Activated T-cell treated with anti-CD3 and anti-CD28 coated beads, Interleukin-2, amount 50 U/mL, for 4 hours (primary cell): ENCODE data around the gene NDUFB3. TPM values are rescaled to one million over a fixed set of nuclear protein-coding genes. Genes with fewer than 3 reads are reported as not detected.
"Not testable (repeated sequence)": the region's sequence is repeated elsewhere in the genome, so short reads cannot be mapped to it uniquely, and the experiment has no call there.

Experiments used
- ATAC-seq, 2 donors: fragments of 200-7000 bp; cut with Tn5 transposase; one replicate each; pipeline ENCODE4 v1.10.0; 2021
- DNase-seq: peaks from one replicate; pipeline ENCODE4 v3.0.0-alpha.2; 2020
- H3K27me3 Mint-ChIP-seq: one replicate; pipeline ENCODE4 v1.8.0; 2021; ENCODE audit warnings: low read depth, mixed read lengths
- H3K36me3 Mint-ChIP-seq: one replicate; pipeline ENCODE4 v1.8.0; 2022; ENCODE audit warnings: mixed read lengths; ENCODE audit not compliant: insufficient read depth
- H3K4me1 Mint-ChIP-seq: one replicate; pipeline ENCODE4 v1.8.0; 2021; ENCODE audit warnings: low read depth, mixed read lengths
- H3K4me3 Mint-ChIP-seq: one replicate; pipeline ENCODE4 v1.8.0; 2021; ENCODE audit warnings: mild to moderate bottlenecking, moderate library complexity, mixed read lengths
- H3K9me3 Mint-ChIP-seq: one replicate; pipeline ENCODE4 v1.8.0; 2021; ENCODE audit warnings: mixed read lengths
- total RNA-seq, 3 donors: library from RNA; stranded (reverse); gene quantifications; one replicate each; pipeline ENCODE4 v1.2.1, GENCODE V29; 2021

The NDUFB3 gene
- total RNA-seq, 3 donors from 2014 or later: 113 to 124 (median 121) TPM

DNA sequence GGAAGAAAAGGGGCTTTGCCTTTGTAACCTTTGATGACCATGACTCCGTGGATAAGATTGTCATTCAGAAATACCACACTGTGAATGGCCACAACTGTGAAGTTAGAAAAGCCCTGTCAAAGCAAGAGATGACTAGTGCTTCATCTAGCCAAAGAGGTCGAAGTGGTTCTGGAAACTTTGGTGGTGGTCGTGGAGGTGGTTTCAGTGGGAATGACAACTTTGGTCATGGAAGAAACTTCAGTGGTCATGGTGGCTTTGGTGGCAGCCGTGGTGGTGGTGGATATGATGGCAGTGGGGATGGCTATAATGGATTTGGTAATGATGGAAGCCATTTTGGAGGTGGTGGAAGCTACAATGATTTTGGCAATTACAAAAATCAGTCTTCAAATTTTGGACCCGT, 8.3 kb upstream of the NDUFB3 start:
- Mint-ChIP-seq H3K4me1 (peaks cover 55% of the 10 kb centered on the region), H3K36me3 (peaks cover 18% of the 10 kb centered on the region)
- not testable (repeated sequence) for H3K9me3 Mint-ChIP-seq, H3K4me3 Mint-ChIP-seq, H3K27me3 Mint-ChIP-seq, DNase-seq, ATAC-seq

DNA sequence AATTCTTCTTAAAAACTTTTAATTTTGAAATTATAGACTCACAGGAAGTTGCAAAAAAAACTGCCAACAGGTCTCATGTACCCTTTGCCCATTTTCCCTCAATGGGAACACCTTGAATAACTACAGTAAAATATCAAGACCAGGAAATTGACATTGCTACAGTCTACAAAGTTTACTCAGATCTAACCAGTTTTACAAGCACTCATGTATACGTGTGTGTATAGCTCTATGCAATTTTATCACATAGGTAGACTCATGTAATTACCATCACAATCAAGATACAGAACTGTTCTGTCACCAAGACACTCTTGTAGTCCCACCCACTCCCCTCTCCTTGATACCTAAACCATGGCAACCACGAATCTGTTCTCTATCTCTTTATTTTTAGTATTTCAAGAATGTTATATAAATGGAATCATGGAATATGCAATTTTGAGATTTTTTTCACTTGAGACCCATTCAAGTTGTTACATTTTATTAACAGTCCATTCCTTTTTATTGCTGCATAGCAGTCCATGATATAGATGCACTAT, 6.9 kb upstream of the NDUFB3 start:
- Mint-ChIP-seq H3K4me1 (peaks cover 61% of the 10 kb centered on the region), H3K27me3 (no peaks in the 10 kb centered on the region), H3K9me3 (no peaks in the 10 kb centered on the region), H3K36me3 (peaks cover 18% of the 10 kb centered on the region), H3K4me3 (no peak overlapping the region)
- no peak for ATAC-seq
- DNase-seq: no peak

DNA sequence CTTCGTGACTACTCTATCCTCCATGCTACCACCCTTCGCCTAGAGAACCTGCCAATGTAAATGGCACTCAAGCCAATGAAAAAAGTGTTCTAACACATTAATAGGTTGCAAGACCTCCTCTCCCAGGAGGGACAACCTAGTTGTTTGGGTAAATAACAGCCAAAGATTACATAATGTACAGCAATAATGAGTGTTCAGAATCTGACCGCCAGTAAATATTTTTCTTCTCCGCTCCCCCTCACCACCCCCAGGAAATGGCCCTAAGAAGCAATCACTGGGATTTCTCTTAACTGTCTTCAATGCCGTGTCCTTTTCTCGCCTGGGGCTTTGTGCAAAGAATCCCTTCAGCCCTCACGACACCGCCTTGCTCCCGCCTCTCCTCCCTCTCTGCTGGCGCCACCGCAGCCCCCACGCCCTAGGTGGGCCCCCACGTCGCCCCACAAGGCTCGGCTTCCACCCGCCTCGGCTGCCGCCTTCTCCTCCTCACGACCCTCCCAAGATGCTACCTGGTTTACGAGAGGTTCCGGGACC, 788 bp upstream of the NDUFB3 start:
- Mint-ChIP-seq H3K27me3 (no peaks in the 10 kb centered on the region), H3K36me3 (peaks cover 2% of the 10 kb centered on the region), H3K4me3 (peak overlapping the region; percentile 93), H3K4me1 (peaks cover 55% of the 10 kb centered on the region), H3K9me3 (no peaks in the 10 kb centered on the region)
- DNase-seq (no peak), ATAC-seq (peak; percentile 39 to 50)

DNA sequence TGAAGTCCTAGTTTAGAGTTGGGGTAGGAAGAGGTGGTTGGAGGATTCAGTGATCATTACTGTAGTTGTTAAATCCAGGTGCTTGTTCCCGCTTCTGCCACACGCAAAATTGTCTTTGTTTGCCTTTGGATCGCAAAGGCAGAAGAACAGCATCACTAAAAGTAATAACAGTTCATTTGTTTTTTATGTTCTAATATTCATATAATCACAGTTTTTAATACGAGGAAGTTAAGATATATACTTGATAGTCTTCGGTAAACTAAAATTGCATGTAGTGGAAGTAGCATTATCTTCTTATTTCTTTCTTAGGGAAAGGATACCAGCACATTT, 365 bp downstream of the NDUFB3 start:
- DNase-seq (no peak), ATAC-seq (peak in 1 of 2 donors; percentile 1)
- H3K9me3 Mint-ChIP-seq: no peaks in the 10 kb centered on the region
- peaks cover 2% of the 10 kb centered on the region for H3K36me3 Mint-ChIP-seq
- H3K4me3 Mint-ChIP-seq: peak overlapping the region; percentile 93
- no peaks in the 10 kb centered on the region for H3K27me3 Mint-ChIP-seq
- H3K4me1 Mint-ChIP-seq: peaks cover 45% of the 10 kb centered on the region

DNA sequence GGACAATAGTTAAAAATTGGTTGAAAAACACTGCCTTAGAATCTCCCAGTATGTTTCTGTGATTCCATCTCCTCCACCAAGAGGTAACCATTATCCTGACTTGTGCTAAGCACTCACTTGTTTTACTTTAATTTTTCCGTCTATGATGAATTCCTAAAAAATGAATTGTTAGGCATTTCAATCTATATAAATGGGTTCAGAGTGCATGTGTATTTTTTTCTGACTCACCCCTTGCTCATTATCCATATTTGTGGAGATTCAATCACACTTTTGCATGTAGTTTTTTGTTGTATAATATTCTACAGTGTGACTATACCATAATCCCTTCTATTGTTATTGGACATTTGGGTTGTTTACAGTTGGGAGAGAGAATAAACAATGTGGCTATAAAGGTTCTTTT, 1.3 kb downstream of the NDUFB3 start:
- peaks cover 2% of the 10 kb centered on the region for H3K36me3 Mint-ChIP-seq
- H3K4me1 Mint-ChIP-seq: peaks cover 41% of the 10 kb centered on the region
- no peaks in the 10 kb centered on the region for H3K9me3 Mint-ChIP-seq
- H3K27me3 Mint-ChIP-seq: no peaks in the 10 kb centered on the region
- peak overlapping the region; percentile 93 for H3K4me3 Mint-ChIP-seq
- DNase-seq: no peak
- ATAC-seq: no peak

DNA sequence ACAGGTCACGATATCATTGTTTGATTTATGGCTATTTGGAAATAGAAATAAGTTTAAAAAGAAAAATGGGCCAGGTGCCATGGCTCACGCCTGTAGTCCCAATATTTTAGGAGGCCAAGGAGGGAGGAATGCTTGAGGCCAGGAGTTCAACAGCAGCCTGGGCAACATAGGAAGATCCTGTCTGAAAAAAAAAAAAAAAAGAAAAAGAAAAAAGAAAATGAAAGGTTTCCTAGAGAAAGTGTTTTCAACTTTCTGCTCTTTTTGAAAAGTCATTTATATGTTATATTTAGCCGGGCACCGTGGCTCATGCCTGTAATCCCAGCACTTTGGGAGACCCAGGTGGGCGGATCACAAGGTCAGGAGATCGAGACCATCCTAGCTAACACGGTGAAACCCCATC, 3.2 kb downstream of the NDUFB3 start:
- H3K36me3 Mint-ChIP-seq: peaks cover 5% of the 10 kb centered on the region
- H3K4me1 Mint-ChIP-seq: peaks cover 26% of the 10 kb centered on the region
- H3K27me3 Mint-ChIP-seq: no peaks in the 10 kb centered on the region
- ATAC-seq (no peak), DNase-seq (no peak)
- no peak overlapping the region for H3K4me3 Mint-ChIP-seq
- no peaks in the 10 kb centered on the region for H3K9me3 Mint-ChIP-seq

DNA sequence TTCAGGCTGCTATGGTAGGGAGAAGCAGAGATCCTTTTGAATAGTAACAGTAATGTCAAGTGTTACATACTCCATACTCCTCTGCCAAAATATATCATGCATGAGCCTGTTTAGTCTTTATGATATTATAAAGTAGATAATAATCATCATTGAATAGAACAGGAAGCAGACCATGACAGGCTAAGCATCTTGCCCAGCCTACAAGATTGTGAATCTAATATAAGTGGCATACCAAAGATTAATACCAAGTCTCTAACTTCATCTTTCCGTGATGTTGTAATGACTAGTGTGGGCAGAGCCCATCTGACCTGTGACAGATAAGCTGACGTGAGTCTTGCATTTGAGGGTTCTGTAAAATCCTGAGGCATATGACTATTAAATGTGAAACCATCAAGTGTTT, 13.1 kb downstream of the NDUFB3 start:
- ATAC-seq: no peak
- H3K36me3 Mint-ChIP-seq: peaks cover 7% of the 10 kb centered on the region
- H3K27me3 Mint-ChIP-seq: no peaks in the 10 kb centered on the region
- no peaks in the 10 kb centered on the region for H3K9me3 Mint-ChIP-seq
- H3K4me3 Mint-ChIP-seq: no peak overlapping the region
- DNase-seq: no peak
- H3K4me1 Mint-ChIP-seq: peaks cover 2% of the 10 kb centered on the region

DNA sequence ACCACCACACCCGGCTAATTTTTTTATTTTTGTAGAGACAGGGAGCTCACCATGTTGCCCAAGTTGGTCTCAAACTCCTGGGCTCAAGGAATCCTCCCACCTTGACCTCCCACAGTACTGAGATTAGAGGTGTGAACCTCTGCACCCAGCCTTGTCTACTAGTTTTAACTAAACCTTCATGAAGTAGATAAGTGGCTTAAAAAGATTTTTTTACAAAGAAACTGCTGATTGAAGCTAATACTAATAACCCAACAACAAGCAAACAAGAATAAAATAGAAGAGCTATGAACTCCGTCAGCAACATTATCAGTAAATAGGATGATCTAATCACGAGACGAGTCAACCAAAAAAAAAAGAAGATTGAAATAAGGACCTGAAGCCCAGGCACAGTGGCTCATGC, 18.8 kb downstream of the NDUFB3 start:
- H3K4me1 Mint-ChIP-seq: no peaks in the 10 kb centered on the region
- no peaks in the 10 kb centered on the region for H3K9me3 Mint-ChIP-seq
- DNase-seq (no peak), ATAC-seq (no peak)
- peaks cover 6% of the 10 kb centered on the region for H3K36me3 Mint-ChIP-seq
- no peak overlapping the region for H3K4me3 Mint-ChIP-seq
- H3K27me3 Mint-ChIP-seq: no peaks in the 10 kb centered on the region

DNA sequence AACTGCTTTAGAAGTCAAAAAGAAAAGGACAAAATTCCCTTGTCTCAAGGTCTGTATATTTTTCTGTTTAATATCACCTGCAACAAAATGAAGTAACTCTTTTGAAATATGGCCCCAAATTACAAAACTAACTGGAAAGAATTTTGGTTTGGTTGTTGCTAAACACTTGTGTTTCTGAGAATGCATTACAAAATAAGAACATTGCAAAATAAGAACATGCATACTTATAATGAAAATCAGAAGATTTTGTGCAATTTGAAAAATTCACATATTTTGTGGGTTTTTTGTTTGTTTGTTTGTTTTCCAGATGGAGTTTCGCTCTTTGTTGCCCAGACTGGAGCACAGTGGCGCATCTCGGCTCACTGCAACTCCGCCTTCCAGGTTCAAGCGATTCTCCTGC, 21.8 kb downstream of the NDUFB3 start:
- peaks cover 3% of the 10 kb centered on the region for H3K36me3 Mint-ChIP-seq
- no peak for DNase-seq

DNA sequence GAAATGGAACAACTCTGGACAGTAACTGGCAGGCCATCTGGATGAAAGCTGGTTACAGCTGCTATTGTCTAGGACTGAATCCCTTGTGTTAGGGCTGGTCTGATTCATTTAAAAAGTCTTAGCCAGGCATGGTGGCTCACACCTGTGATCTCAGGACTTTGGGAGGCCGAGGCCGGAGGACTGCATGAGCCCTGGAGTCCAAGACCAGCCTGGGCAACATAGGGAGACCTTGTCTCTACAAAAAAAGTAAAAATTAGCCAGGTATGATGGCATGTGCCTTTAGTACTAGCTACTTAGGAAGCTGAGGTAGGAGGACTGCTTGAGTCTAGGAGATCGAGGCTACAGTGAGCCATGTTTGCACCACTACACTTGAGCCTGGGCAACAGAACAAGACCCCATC, 28.7 kb downstream of the NDUFB3 start:
- Mint-ChIP-seq H3K4me3 (no peak overlapping the region), H3K4me1 (no peaks in the 10 kb centered on the region), H3K36me3 (no peaks in the 10 kb centered on the region), H3K27me3 (no peaks in the 10 kb centered on the region), H3K9me3 (no peaks in the 10 kb centered on the region)
- DNase-seq (no peak), ATAC-seq (no peak)

More for the DNA sequence above, 21.8 kb downstream of the NDUFB3 start:
- H3K4me1 Mint-ChIP-seq: no peaks in the 10 kb centered on the region
- no peaks in the 10 kb centered on the region for H3K9me3 Mint-ChIP-seq
- ATAC-seq: no peak
- H3K27me3 Mint-ChIP-seq: no peaks in the 10 kb centered on the region
- no peak overlapping the region for H3K4me3 Mint-ChIP-seq

DNA sequence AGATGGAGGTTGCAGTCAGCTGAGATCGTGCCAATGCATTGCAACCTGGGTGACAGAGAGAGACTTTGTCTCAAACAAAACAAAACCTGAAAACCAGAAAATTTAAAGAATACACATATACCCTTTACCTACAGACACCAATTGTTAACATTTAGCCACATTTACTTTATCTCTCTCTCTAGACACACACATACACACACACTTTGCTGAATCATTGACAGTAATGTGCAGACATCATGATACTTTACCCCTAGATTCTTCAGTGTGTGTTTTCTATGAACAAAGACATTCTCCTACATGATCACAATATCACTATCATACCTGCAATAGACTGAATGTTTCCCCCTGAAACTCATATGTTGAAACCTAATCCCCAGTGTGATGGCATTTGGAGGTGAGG, 34.0 kb downstream of the NDUFB3 start:
- Mint-ChIP-seq H3K4me3 (no peak overlapping the region), H3K27me3 (no peaks in the 10 kb centered on the region), H3K9me3 (no peaks in the 10 kb centered on the region), H3K36me3 (peaks cover 5% of the 10 kb centered on the region), H3K4me1 (no peaks in the 10 kb centered on the region)
- ATAC-seq (no peak), DNase-seq (no peak)

DNA sequence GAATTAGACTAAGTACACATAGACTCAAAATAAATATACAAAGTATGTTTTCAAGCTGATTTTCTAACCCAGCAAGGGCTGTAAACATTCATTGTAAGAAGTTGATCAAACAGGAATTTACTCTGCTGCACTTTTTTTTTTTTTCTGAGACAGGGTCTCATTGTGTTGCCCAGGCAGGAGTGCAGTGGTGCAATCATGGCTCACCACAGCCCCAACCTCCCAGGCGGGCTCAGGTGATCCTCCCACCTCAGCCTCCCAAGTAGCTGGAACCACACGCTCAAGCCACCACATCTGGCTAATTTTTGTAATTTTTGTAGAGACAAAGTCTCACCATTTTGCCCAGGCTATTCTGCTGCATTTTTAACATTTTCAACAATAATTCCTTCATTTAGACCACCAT, 35.8 kb downstream of the NDUFB3 start:
- H3K4me1 Mint-ChIP-seq: peaks cover 4% of the 10 kb centered on the region
- peaks cover 5% of the 10 kb centered on the region for H3K36me3 Mint-ChIP-seq
- H3K9me3 Mint-ChIP-seq: no peaks in the 10 kb centered on the region
- DNase-seq (no peak), ATAC-seq (no peak)
- H3K27me3 Mint-ChIP-seq: no peaks in the 10 kb centered on the region
- H3K4me3 Mint-ChIP-seq: no peak overlapping the region

DNA sequence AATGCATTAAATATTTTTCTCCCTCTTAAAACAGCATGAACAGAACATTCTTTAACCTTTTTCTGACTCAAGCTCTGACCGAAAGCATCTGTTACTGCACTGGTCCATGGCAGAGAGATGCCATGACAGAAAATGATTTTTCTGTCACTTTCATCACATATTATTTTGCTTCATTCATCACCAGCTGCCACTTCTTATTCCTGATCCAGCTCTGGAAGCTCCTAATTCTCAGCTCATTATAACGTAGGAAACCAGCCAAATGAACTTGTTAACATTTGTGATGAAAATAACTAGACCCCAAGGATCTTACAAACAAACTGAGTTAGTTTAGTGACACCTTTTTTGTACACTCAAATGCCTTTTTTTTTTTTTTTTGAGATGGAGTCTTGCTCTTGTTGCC, 36.5 kb downstream of the NDUFB3 start:
- DNase-seq (no peak), ATAC-seq (no peak)
- Mint-ChIP-seq H3K4me3 (no peak overlapping the region), H3K9me3 (no peaks in the 10 kb centered on the region), H3K4me1 (peaks cover 4% of the 10 kb centered on the region), H3K27me3 (no peaks in the 10 kb centered on the region), H3K36me3 (peaks cover 5% of the 10 kb centered on the region)

DNA sequence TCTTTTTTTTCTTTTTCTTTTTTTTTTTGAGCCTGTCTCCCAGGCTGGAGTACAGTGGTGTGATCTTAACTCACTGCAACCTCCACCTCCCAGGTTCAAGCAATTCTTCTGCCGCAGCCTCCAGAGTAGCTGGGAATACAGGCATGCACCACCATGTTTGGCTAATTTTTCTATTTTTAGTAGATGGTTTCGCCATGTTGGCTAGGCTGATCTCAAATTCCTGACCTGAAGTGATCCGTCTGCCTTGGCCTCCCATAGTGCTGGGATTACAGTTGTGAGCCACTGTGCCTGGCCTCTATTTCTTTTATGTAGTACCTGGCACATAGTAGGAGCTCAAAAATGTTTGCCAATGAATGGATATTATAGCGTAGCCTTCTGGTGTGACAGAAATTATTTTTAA, 37.4 kb downstream of the NDUFB3 start:
- no peaks in the 10 kb centered on the region for H3K9me3 Mint-ChIP-seq
- ATAC-seq (no peak), DNase-seq (no peak)
- peaks cover 5% of the 10 kb centered on the region for H3K36me3 Mint-ChIP-seq
- H3K27me3 Mint-ChIP-seq: no peaks in the 10 kb centered on the region
- H3K4me1 Mint-ChIP-seq: peaks cover 8% of the 10 kb centered on the region
- no peak overlapping the region for H3K4me3 Mint-ChIP-seq

DNA sequence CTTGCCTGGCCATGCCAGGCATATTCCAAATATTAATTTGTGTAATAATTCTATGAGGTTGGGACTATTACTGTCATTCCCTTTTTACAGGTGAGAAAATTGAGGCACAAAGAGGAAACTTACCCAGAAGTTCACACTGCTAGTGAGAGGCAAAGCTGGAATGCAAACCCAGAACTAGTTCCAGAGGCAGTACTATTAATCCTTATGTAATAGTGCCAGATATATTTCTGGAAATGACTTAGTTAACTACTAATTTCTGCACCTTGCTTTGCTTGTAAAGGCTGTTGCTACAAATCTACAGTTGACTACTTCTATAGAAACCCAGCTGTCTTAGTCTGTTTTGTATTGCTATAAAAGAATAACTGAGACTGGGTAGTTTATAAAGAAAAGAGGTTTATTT, 38.8 kb downstream of the NDUFB3 start:
- Mint-ChIP-seq H3K4me3 (no peak overlapping the region), H3K9me3 (no peaks in the 10 kb centered on the region), H3K4me1 (peaks cover 21% of the 10 kb centered on the region), H3K27me3 (no peaks in the 10 kb centered on the region), H3K36me3 (peaks cover 5% of the 10 kb centered on the region)
- no peak for DNase-seq
- no peak for ATAC-seq

DNA sequence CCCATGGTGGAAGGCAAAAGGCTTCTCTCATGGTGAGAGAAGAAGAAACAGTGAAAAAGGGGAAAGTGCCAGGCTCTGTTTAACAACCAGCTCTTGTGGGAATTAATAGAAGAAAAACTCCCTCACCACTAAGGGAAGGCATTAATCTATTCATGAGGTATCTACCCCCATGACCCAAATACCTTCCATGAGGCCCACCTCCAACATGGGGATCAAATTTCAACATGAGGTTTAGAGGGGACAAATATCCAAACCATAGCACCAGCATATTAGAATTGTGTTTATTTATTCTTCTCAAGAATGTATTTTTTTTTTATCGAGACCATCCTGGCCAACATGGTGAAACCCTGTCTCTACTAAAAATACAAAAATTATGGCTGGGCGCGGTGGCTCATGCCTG, 39.3 kb downstream of the NDUFB3 start:
- ATAC-seq (no peak), DNase-seq (no peak)
- Mint-ChIP-seq H3K36me3 (peaks cover 5% of the 10 kb centered on the region), H3K27me3 (no peaks in the 10 kb centered on the region), H3K9me3 (no peaks in the 10 kb centered on the region), H3K4me3 (no peak overlapping the region), H3K4me1 (peaks cover 24% of the 10 kb centered on the region)
